Measurements from ENCODE around the gene BMPR1B.

DNA sequence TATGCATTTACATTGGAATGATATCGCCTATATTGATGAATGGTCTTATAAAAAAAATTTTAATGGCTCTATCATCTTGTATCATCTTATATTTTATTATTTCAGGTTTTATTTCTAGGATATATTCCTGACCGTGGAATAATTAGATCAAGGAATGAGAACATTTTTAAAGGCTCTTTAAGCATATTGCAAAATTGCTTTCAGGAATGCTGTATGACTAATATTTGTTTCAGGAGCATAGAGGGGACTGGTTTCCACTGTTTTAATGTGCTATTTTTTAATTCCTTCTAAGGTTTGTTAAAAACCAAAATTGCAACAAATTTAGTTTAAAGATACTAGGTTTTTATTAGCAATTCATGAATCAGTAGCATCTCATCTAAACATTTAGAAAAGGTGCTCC is 120.2 kb downstream of the BMPR1B start:
- TF ChIP-seq JUN (IDR thresholded peaks at IDR 0.05; ENCODE audit: borderline replicate concordance, low read depth, low read length) (no peak), JUN (CRISPR knock-in tag; IDR thresholded peaks at IDR 0.05; ENCODE audit: borderline replicate concordance) (no peak), ZNF134 (CRISPR knock-in tag; conservative IDR thresholded peaks at IDR 0.05) (no peak), ELF2 (CRISPR knock-in tag; IDR thresholded peaks at IDR 0.05) (no peak), ZNF124 (CRISPR knock-in tag; IDR thresholded peaks at IDR 0.05) (no peak), CBX2 (IDR thresholded peaks at IDR 0.05; ENCODE audit: insufficient read depth, low read length, poor library complexity, severe bottlenecking) (no peak), POLR2AphosphoS5 (IDR thresholded peaks at IDR 0.05; ENCODE audit: control insufficient read depth, insufficient read depth, low read depth, low read length) (no peak), BCOR (IDR thresholded peaks at IDR 0.05) (no peak)
- TF ChIP-seq, protein P1, sequence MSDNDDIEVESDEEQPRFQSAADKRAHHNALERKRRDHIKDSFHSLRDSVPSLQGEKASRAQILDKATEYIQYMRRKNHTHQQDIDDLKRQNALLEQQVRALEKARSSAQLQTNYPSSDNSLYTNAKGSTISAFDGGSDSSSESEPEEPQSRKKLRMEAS (CRISPR knock-in tag; IDR thresholded peaks at IDR 0.05), result no peak
- TF ChIP-seq, protein P2, sequence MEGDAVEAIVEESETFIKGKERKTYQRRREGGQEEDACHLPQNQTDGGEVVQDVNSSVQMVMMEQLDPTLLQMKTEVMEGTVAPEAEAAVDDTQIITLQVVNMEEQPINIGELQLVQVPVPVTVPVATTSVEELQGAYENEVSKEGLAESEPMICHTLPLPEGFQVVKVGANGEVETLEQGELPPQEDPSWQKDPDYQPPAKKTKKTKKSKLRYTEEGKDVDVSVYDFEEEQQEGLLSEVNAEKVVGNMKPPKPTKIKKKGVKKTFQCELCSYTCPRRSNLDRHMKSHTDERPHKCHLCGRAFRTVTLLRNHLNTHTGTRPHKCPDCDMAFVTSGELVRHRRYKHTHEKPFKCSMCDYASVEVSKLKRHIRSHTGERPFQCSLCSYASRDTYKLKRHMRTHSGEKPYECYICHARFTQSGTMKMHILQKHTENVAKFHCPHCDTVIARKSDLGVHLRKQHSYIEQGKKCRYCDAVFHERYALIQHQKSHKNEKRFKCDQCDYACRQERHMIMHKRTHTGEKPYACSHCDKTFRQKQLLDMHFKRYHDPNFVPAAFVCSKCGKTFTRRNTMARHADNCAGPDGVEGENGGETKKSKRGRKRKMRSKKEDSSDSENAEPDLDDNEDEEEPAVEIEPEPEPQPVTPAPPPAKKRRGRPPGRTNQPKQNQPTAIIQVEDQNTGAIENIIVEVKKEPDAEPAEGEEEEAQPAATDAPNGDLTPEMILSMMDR (IDR thresholded peaks at IDR 0.05 in 2 of 3, conservative IDR thresholded peaks at IDR 0.05 in 1 of 3; ENCODE audit: insufficient read depth in 2 of 3, low read depth in 1 of 3, low read length in 3 of 3), result no peak
- TF ChIP-seq, protein P3, sequence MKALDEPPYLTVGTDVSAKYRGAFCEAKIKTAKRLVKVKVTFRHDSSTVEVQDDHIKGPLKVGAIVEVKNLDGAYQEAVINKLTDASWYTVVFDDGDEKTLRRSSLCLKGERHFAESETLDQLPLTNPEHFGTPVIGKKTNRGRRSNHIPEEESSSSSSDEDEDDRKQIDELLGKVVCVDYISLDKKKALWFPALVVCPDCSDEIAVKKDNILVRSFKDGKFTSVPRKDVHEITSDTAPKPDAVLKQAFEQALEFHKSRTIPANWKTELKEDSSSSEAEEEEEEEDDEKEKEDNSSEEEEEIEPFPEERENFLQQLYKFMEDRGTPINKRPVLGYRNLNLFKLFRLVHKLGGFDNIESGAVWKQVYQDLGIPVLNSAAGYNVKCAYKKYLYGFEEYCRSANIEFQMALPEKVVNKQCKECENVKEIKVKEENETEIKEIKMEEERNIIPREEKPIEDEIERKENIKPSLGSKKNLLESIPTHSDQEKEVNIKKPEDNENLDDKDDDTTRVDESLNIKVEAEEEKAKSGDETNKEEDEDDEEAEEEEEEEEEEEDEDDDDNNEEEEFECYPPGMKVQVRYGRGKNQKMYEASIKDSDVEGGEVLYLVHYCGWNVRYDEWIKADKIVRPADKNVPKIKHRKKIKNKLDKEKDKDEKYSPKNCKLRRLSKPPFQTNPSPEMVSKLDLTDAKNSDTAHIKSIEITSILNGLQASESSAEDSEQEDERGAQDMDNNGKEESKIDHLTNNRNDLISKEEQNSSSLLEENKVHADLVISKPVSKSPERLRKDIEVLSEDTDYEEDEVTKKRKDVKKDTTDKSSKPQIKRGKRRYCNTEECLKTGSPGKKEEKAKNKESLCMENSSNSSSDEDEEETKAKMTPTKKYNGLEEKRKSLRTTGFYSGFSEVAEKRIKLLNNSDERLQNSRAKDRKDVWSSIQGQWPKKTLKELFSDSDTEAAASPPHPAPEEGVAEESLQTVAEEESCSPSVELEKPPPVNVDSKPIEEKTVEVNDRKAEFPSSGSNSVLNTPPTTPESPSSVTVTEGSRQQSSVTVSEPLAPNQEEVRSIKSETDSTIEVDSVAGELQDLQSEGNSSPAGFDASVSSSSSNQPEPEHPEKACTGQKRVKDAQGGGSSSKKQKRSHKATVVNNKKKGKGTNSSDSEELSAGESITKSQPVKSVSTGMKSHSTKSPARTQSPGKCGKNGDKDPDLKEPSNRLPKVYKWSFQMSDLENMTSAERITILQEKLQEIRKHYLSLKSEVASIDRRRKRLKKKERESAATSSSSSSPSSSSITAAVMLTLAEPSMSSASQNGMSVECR (CRISPR knock-in tag; IDR thresholded peaks at IDR 0.05), result no peak
